ENCODE results near the gene PEX3. TPM values are rescaled to one million over a fixed set of nuclear protein-coding genes. Genes with fewer than 3 reads are reported as not detected.

PEX3 gene
- total and polyA plus RNA-seq, 2 experiments from 2014 or later = 13.8 to 19.4 TPM

DNA sequence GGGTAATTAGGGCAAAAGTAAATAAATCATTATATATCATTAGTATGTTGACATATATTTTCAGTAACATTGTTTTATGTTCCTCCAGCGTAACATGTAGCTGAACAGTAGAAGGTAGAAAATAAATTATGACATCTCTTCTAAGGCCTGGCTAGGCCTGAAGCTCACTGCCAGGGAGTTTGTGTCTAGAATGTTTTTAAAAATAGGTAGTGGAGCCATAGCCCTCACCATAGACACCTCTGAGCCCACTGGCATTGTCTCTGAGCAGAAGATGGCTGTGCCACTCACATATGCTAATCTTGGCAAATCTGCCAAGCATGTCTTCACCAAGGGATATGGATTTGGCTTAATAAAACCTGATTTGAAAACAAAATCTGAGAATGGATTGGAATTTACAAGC is 39.6 kb downstream of the PEX3 start (continued):
- TF ChIP-seq, protein P1, sequence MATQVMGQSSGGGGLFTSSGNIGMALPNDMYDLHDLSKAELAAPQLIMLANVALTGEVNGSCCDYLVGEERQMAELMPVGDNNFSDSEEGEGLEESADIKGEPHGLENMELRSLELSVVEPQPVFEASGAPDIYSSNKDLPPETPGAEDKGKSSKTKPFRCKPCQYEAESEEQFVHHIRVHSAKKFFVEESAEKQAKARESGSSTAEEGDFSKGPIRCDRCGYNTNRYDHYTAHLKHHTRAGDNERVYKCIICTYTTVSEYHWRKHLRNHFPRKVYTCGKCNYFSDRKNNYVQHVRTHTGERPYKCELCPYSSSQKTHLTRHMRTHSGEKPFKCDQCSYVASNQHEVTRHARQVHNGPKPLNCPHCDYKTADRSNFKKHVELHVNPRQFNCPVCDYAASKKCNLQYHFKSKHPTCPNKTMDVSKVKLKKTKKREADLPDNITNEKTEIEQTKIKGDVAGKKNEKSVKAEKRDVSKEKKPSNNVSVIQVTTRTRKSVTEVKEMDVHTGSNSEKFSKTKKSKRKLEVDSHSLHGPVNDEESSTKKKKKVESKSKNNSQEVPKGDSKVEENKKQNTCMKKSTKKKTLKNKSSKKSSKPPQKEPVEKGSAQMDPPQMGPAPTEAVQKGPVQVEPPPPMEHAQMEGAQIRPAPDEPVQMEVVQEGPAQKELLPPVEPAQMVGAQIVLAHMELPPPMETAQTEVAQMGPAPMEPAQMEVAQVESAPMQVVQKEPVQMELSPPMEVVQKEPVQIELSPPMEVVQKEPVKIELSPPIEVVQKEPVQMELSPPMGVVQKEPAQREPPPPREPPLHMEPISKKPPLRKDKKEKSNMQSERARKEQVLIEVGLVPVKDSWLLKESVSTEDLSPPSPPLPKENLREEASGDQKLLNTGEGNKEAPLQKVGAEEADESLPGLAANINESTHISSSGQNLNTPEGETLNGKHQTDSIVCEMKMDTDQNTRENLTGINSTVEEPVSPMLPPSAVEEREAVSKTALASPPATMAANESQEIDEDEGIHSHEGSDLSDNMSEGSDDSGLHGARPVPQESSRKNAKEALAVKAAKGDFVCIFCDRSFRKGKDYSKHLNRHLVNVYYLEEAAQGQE (IDR thresholded peaks at IDR 0.05; ENCODE audit: unreplicated experiment) = no peak
- TF ChIP-seq, protein P2, sequence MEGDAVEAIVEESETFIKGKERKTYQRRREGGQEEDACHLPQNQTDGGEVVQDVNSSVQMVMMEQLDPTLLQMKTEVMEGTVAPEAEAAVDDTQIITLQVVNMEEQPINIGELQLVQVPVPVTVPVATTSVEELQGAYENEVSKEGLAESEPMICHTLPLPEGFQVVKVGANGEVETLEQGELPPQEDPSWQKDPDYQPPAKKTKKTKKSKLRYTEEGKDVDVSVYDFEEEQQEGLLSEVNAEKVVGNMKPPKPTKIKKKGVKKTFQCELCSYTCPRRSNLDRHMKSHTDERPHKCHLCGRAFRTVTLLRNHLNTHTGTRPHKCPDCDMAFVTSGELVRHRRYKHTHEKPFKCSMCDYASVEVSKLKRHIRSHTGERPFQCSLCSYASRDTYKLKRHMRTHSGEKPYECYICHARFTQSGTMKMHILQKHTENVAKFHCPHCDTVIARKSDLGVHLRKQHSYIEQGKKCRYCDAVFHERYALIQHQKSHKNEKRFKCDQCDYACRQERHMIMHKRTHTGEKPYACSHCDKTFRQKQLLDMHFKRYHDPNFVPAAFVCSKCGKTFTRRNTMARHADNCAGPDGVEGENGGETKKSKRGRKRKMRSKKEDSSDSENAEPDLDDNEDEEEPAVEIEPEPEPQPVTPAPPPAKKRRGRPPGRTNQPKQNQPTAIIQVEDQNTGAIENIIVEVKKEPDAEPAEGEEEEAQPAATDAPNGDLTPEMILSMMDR (conservative IDR thresholded peaks at IDR 0.05; ENCODE audit: low read depth in 2 of 2) = no peak
- no peak for TF ChIP-seq POLR2AphosphoS5 (IDR thresholded peaks at IDR 0.05; ENCODE audit: low read depth)
- no peak for TF ChIP-seq CREB1 (CRISPR knock-in tag; IDR thresholded peaks at IDR 0.05; ENCODE audit: low read depth)
- TF ChIP-seq JUNB (IDR thresholded peaks at IDR 0.05; ENCODE audit: unreplicated experiment) = no peak
- TF ChIP-seq STAT1 (IDR thresholded peaks at IDR 0.05; ENCODE audit: unreplicated experiment) = no peak
- TF ChIP-seq EZH2phosphoT487 (IDR thresholded peaks at IDR 0.05; ENCODE audit: unreplicated experiment) = no peak
- TF ChIP-seq ZNF331 (CRISPR knock-in tag; IDR thresholded peaks at IDR 0.05; ENCODE audit: low read depth) = no peak
- no peak for TF ChIP-seq ZNF114 (CRISPR knock-in tag; IDR thresholded peaks at IDR 0.05)

DNA sequence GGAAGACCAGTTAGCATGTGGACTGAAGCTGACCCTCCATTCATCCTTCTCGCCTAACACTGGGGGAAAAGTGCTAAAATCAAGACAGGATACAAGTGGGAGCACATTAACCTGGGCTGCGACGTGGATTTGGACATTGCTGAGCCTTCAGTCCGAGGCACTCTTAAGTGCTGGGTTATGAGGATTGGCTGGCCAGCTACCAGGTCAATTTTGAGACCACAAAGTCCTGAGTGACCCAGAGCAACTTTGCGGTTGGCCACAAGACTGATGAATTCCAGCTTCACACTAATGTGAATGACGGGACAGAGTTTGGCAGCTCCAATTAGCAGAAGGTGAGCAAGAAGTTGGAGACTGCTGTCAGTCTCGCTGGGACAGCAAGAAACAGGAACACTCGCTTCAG is 40.2 kb downstream of the PEX3 start:
- no peak overlapping the region for H3K4me3 Mint-ChIP-seq
- DNase-seq (ENCODE audit: low spot score) (no peak), ATAC-seq (no peak)
- no peaks in the 10 kb centered on the region for H3K9me2 ChIP-seq (ENCODE audit: insufficient read depth)
- H3K4me1 Mint-ChIP-seq = no peaks in the 10 kb centered on the region
- no peak overlapping the region for H3K27ac ChIP-seq (ENCODE audit: low read depth)
- H3K4me2 ChIP-seq = no peak overlapping the region
- H3K4me1 ChIP-seq (ENCODE audit: insufficient read depth) = no peaks in the 10 kb centered on the region
- H3K36me3 Mint-ChIP-seq (ENCODE audit: low read depth) = peaks cover 2% of the 10 kb centered on the region; the same call in 1 of the 3 replicates
- no peak overlapping the region for H3K27ac Mint-ChIP-seq
- no peaks in the 10 kb centered on the region for H3K36me3 ChIP-seq (ENCODE audit: insufficient read depth)
- H3K4me3 ChIP-seq = no peak overlapping the region
- H2AFZ ChIP-seq = no peak overlapping the region
- 0 out of 2 replicates have a peak, but pooled peaks cover 3% of the 10 kb centered on the region for H4K20me1 ChIP-seq (replicated peaks; ENCODE audit: insufficient read depth)
- no peaks in the 10 kb centered on the region for H3K79me2 ChIP-seq (replicated peaks; ENCODE audit: insufficient read depth)
- no peaks in the 10 kb centered on the region for H3K27me3 Mint-ChIP-seq (ENCODE audit: insufficient read depth, low read depth, poor library complexity)
- H3K9me3 Mint-ChIP-seq = no peaks in the 10 kb centered on the region
- no peaks in the 10 kb centered on the region for H3F3A ChIP-seq (replicated peaks; ENCODE audit: low read depth)
- no peaks in the 10 kb centered on the region for H3K27me3 ChIP-seq (ENCODE audit: insufficient read depth)
- TF ChIP-seq ZNF114 (CRISPR knock-in tag; IDR thresholded peaks at IDR 0.05) (no peak), POLR2AphosphoS5 (IDR thresholded peaks at IDR 0.05; ENCODE audit: low read depth) (no peak)
- TF ChIP-seq, protein P3, sequence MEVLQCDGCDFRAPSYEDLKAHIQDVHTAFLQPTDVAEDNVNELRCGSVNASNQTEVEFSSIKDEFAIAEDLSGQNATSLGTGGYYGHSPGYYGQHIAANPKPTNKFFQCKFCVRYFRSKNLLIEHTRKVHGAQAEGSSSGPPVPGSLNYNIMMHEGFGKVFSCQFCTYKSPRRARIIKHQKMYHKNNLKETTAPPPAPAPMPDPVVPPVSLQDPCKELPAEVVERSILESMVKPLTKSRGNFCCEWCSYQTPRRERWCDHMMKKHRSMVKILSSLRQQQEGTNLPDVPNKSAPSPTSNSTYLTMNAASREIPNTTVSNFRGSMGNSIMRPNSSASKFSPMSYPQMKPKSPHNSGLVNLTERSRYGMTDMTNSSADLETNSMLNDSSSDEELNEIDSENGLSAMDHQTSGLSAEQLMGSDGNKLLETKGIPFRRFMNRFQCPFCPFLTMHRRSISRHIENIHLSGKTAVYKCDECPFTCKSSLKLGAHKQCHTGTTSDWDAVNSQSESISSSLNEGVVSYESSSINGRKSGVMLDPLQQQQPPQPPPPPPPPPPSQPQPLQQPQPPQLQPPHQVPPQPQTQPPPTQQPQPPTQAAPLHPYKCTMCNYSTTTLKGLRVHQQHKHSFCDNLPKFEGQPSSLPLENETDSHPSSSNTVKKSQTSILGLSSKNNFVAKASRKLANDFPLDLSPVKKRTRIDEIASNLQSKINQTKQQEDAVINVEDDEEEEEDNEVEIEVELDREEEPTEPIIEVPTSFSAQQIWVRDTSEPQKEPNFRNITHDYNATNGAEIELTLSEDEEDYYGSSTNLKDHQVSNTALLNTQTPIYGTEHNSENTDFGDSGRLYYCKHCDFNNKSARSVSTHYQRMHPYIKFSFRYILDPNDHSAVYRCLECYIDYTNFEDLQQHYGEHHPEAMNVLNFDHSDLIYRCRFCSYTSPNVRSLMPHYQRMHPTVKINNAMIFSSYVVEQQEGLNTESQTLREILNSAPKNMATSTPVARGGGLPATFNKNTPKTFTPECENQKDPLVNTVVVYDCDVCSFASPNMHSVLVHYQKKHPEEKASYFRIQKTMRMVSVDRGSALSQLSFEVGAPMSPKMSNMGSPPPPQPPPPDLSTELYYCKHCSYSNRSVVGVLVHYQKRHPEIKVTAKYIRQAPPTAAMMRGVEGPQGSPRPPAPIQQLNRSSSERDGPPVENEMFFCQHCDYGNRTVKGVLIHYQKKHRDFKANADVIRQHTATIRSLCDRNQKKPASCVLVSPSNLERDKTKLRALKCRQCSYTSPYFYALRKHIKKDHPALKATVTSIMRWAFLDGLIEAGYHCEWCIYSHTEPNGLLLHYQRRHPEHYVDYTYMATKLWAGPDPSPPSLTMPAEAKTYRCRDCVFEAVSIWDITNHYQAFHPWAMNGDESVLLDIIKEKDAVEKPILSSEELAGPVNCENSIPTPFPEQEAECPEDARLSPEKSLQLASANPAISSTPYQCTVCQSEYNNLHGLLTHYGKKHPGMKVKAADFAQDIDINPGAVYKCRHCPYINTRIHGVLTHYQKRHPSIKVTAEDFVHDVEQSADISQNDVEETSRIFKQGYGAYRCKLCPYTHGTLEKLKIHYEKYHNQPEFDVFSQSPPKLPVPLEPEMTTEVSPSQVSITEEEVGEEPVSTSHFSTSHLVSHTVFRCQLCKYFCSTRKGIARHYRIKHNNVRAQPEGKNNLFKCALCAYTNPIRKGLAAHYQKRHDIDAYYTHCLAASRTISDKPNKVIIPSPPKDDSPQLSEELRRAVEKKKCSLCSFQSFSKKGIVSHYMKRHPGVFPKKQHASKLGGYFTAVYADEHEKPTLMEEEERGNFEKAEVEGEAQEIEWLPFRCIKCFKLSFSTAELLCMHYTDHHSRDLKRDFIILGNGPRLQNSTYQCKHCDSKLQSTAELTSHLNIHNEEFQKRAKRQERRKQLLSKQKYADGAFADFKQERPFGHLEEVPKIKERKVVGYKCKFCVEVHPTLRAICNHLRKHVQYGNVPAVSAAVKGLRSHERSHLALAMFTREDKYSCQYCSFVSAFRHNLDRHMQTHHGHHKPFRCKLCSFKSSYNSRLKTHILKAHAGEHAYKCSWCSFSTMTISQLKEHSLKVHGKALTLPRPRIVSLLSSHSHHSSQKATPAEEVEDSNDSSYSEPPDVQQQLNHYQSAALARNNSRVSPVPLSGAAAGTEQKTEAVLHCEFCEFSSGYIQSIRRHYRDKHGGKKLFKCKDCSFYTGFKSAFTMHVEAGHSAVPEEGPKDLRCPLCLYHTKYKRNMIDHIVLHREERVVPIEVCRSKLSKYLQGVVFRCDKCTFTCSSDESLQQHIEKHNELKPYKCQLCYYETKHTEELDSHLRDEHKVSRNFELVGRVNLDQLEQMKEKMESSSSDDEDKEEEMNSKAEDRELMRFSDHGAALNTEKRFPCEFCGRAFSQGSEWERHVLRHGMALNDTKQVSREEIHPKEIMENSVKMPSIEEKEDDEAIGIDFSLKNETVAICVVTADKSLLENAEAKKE (CRISPR knock-in tag; IDR thresholded peaks at IDR 0.05) = no peak
- TF ChIP-seq, protein P1 (IDR thresholded peaks at IDR 0.05; ENCODE audit: unreplicated experiment) = no peak
